Measurements from ENCODE around the gene LENEP.

The LENEP gene

GRCh38 chr1:155012776-155013602 is 19.6 kb downstream of the LENEP start:
- peak; percentile 62 for DNase-seq

DNA sequence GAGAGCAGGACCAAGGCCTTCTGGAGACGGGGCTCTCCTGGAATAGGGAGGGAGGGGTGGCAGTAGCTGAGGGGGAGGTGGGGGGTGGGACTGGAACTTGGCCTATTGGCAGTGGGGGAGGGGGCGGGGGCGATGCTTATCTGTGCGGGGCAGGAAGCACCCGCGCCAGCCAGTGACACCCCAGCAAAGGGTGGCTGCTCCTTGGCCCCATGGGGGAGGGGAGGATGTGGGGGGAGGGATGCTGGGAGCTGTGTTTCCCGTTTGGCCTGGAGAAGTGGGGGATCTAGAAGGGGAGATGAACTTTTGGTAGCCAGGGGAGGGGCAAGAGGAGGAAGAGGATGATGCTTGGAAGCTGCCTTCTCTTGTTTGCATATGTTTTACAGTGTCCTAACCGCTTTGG is 20.2 kb downstream of the LENEP start:
- peak; percentile 76 for DNase-seq

GRCh38 chr1:155014709-155015508 is 21.5 kb downstream of the LENEP start:
- DNase-seq, result no peak

DNA sequence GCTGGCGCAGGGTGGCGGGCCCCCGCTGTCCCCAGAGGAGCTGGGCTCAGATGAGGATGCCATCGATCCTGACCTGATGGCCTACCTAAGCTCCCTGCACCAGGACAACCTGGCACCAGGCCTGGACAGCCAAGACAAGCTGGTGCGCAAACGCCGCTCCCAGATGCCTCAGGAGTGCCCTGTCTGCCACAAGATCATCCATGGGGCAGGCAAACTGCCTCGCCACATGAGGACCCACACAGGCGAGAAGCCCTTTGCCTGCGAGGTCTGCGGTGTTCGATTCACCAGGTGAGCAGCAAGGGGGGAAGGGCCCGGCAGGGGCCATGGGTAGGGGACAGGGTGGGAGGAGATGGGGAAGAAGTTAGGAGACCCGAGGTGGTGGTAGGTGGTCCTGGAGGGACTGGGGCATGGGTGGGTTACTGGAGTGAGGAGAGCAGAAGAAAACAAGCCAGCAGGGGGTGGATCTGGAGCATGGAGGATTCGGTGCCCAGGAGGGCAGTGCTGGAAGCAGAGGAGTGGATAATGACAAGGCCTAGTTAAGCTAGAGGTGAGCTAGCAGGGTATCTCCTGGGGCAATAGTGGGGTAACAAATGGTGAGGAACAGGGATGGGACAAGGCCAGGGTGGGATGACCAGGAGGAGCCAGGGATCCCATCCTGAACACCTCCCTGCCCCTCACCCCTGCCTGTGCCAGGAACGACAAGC is 22.3 kb downstream of the LENEP start:
- no peak for DNase-seq

DNA sequence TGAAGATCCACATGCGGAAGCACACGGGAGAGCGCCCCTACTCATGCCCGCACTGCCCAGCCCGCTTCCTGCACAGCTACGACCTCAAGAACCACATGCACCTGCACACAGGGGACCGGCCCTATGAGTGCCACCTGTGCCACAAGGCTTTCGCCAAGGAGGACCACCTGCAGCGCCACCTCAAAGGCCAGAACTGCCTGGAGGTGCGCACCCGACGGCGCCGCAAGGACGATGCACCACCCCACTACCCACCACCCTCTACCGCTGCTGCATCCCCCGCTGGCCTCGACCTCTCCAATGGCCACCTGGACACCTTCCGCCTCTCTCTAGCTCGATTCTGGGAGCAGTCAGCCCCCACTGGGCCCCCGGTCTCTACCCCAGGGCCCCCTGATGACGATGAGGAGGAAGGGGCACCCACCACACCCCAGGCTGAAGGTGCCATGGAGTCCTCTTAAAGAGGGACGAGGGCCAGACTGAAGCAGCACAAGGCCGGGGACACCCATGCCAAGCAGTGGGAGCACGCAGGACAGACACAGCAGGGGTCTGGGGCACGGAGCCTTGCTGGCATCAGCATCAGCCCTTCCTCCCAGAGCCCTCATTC is 22.9 kb downstream of the LENEP start:
- no peak for DNase-seq

DNA sequence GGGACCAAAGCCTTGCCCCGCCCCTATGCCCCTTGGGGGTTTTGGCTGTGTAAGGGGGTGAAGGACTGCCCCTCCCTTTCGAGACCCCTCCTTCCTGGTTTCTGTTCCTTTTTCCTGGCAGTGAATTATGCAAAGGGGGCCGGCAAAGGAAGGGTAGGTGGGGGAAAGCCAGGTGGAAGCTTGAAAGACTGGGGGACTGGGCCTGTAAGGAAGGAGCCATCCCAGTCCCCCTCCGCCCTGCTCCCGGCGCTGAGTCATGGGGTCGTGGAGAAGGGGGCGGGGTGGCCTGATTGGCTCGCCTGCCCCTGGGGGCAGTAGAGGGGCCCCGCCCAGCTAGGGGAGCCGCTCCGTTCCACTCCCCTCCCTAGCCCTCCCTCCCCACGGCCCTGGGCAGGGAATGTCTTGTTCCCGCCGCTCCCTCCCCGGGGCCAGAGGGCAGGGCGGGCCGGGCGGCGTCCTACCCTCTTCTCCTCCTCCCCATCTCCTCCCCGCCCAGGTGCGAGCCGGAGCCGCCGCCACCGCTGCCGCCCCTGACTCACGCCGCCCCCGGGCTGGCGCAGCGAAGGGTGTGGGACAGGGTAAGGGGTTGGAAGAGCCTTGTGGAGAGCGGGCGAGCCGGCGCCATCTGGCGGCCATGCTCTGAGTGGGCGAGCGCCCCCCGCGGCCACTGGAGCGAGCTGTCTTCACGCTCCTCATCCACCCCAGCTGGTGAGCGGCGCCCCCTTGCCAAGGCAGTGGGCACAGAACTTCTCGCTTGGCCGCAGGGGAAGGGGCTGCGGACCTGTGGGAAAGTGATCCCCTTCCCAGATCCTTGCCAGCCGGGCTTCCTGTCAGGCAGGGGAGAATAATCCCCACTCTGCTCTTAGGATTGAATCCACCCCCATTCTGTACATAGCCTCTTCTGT is 23.9 kb downstream of the LENEP start:
- peak; percentile 93 for DNase-seq

DNA sequence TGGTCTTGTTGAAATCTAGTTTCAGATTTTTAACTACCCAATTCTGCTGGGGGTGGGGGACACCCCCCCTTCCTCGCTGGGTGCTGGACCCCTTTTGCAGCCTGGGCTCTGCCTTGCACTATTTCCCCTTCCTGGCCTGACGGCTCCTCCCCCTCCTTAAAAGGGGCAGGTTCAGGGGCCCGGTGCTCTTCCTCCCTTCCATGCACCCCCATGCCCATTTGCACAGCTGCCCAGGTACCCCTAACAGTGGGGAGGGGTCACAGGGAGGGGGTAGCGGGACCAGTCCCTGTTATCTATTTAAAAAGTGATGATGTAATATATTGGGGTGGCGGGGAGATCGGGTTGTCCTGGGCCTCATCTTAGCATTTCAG is 24.5 kb downstream of the LENEP start:
- DNase-seq, result peak; percentile 14

DNA sequence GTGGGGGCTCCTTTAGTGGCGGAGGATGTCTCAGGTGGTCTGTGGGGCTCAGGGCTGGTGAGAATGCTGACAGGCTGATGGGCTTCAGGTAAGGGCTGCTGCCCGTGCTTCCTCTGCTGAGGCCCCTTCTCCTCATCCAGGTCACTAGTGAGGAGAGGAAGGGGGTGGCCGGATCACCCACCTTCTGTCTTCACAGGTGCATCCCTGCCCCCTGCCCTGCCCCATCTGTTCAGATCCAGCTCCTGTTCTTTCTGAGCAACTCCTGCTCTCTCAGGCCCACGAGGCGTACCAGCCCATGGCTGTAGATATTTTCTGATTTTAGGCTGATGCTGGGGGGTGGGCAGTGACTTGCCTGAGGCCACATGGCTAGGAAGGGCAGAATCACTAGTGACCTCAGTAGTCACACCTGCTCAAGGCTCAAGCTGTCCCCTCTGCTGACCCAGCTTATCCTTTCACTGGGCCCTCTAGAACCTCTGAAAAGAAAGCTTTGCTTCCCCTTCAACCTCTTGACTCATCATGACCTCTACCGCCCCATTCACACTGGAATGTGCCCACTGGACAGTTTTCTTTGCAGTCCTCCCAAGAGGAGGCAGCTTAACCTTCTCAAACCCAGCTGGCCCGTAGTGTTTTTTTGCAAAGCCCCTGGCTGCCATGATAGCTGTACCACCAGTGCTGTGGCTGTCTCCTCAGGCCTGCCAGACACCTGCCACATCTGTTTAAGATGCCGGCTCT is 25.4 kb downstream of the LENEP start:
- DNase-seq, result no peak

DNA sequence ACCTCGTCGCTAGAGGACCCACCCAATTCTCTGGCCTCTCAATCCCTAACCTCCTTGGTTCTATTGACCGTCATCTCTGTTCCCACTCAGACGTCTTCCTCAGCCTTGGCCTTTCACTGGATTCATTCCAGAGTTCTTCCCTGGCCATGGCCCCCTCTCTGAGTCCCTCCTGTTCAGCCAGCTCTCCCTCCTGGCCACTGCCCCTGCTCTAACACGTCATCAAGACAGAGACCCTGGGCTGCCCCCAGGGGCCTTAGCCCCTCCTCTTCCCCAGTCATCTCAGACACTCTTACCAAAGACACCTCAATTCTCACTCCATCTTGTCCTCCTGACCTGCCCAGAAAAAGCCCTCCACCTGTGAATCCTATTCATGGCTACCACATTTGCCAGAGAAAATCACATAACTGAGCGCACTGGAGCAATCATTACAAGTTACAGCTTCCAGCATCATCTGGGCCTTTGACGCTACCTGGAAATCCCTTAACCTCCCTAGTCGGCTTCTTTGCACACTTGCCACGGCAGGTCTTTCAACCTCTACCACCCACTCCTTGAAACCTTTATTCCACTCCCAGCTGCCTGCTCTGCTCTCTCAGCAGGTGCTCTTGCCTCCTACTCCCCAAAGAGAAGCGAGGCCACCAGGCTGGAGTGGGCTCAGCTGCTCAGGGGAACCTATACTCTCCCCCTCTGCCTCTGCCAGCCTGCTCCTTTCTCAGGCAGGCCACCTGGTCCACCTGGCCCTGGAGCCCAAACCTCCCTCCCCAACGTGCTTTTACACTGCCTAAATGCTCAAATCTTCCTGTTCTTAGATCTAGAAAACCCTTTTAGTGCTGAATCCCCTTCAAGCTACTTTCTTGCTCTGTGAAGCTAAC is 26.2 kb downstream of the LENEP start:
- DNase-seq, result no peak

GRCh38 chr1:155022136-155022926 is 28.9 kb downstream of the LENEP start:
- no peak for DNase-seq

DNA sequence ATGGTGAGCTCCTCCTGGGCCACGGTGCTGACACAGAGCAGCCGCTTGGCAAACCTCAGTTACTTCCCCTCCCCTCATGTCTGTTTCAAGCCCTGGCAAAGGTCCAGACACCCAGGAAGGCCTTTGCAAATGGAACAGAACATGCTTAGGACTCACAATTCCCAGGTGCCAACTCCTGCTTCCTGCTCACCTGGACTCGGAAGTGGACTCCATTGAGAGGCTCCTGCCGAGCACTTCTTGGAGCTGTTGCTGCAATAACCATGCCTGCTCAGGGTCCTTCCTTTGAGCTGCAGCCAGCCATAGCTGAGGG is 29.5 kb downstream of the LENEP start:
- DNase-seq, result peak; percentile 70

GRCh38 chr1:155023627-155024026 is 30.2 kb downstream of the LENEP start:
- no peak for DNase-seq

DNA sequence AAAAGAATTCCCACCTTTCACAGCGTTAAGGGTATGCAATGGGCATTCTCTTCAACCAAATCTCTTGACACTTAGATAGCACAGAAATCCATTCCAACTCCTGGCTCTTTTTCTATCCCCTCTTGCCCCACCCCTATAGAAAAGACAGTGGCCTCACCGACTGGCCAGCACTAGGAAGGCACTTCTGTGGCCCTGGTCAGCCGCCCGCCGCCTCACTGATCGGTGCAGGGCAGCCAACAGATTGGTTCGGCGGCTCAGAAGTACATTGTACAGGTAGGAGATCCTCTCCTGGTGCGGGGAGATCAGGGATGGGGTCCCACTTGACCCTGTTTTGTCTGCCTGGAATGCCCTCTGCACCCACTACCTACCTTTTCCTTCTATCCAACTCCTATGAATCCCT is 30.9 kb downstream of the LENEP start:
- no peak for DNase-seq

GRCh38 chr1:155026154-155026553 is 32.8 kb downstream of the LENEP start:
- DNase-seq, result no peak

GRCh38 chr1:155026588-155026987 is 33.2 kb downstream of the LENEP start:
- DNase-seq, result no peak

DNA sequence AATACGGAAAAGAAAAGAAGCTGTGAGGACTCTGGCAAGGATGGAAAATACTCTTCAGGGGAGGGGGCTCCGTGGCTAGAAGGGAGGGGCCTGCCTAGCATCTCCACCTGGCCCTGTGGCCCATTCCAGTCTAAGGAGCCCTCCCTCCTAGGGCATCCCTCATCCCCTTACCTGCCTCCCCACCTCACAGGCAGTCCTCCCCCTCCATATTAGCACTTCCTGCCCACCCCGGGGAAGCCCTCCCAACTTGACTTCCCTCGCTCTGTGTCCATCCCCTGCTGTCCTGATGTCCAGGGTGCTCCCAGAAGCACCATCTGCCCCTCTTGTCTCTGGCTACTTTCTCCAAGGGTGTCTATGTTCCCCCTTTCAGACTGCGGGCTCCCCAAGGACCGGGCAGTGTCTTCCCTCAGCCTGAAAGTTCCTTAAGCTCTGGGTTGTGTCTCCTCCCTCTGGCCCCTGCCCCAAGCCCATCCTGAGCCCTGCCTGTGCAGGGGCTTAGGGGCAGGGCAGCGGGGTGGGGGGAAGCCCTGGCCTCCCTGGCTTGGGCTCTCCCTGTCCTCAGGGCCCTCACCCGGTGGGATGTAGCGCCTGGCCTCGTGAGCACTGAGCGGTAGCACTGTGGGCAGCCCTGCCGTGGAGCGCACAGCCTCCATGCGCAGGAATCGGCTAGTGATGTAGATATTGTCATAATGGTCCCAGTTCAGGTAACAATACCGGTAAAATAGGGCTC is 36.3 kb downstream of the LENEP start:
- DNase-seq, result no peak

GRCh38 chr1:155030243-155030795 is 36.9 kb downstream of the LENEP start:
- no peak for DNase-seq

GRCh38 chr1:155030899-155031298 is 37.5 kb downstream of the LENEP start:
- no peak for DNase-seq

DNA sequence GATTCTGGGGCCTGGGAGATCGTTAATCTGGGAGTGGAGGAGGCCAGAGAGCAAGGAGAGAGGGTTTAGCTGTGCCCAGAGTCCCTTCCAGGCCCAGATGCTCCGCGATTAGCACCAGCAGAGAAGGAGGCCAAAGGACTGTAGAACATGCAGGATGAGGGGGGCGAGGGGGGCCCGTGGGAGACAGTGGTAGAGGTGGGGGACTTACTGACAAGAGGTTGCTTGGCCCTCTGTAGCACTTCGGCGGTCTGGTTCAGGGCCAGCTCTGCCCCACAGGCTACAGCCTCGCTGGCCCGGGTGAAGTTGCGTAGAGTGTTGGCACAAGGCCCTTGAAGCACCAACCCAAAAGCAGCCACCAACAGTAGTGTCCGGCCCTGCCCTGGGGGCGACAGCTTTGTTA is 39.5 kb downstream of the LENEP start:
- no peak for DNase-seq

Measured in hematopoietic multipotent progenitor cell treated with erythropoietin and hydrocortisone succinate and interleukin-3 and kit ligand, for 6 days (in vitro differentiated cells).